ENCODE measurements around the gene RRAS2. TPM values are rescaled to one million over a fixed set of nuclear protein-coding genes. Genes with fewer than 3 reads are reported as not detected.

RRAS2 gene
- total RNA-seq, 1 experiment from 2014 or later = 158 TPM

- Histone ChIP-seq H3K4ac (ENCODE audit: low read depth, low read length) (no peak overlapping the region), H3K9ac (ENCODE audit: extremely low read depth, insufficient read length, low read length) (no peak overlapping the region), H4K91ac (ENCODE audit: insufficient read length, low read depth, low read length) (no peak overlapping the region), H3K23me2 (ENCODE audit: insufficient read length, low read depth, low read length, poor library complexity, severe bottlenecking) (no peaks in the 10 kb centered on the region), H2BK20ac (ENCODE audit: low read depth, low read length, poor library complexity, severe bottlenecking) (no peak overlapping the region), H4K5ac (ENCODE audit: insufficient read length, low read depth, low read length) (no peak overlapping the region), H3K14ac (ENCODE audit: insufficient read depth, low read length) (no peak overlapping the region), H2BK15ac (ENCODE audit: low read depth, low read length) (no peak overlapping the region), H2AFZ (ENCODE audit: low read length) (no peak overlapping the region), H3K79me1 (ENCODE audit: insufficient read depth, low read depth, low read length, poor library complexity, severe bottlenecking) (no peaks in the 10 kb centered on the region), H3K4me1 (ENCODE audit: insufficient read depth, low read length) (peaks cover 2% of the 10 kb centered on the region; the same call in 1 of the 2 replicates), H2BK12ac (ENCODE audit: insufficient read length, low read depth, low read length) (no peak overlapping the region), H4K8ac (replicated peaks; ENCODE audit: insufficient read length, low read depth, low read length) (no peak overlapping the region), H2BK5ac (ENCODE audit: insufficient read length, low read length) (no peak overlapping the region), H3K79me2 (ENCODE audit: insufficient read depth, low read length) (no peaks in the 10 kb centered on the region), H3K23ac (ENCODE audit: insufficient read length, low read depth, low read length) (no peak overlapping the region), H3K27ac (ENCODE audit: insufficient read length, low read depth, low read length) (no peak overlapping the region), H3K56ac (ENCODE audit: insufficient read length, low read depth, low read length) (no peak overlapping the region), H3K27me3 (ENCODE audit: insufficient read depth, low read length) (no peaks in the 10 kb centered on the region), H3K18ac (ENCODE audit: insufficient read length, low read depth, low read length) (no peak overlapping the region), H3T11ph (ENCODE audit: low read length) (no peak overlapping the region), H2BK120ac (ENCODE audit: low read depth, low read length, poor library complexity, severe bottlenecking) (no peak overlapping the region), H4K20me1 (ENCODE audit: control insufficient read depth, insufficient read depth, insufficient read length) (no peaks in the 10 kb centered on the region), H2AK5ac (ENCODE audit: insufficient read length, low read length) (no peak overlapping the region), H3K9me3 (ENCODE audit: control insufficient read depth, low read depth, low read length) (no peaks in the 10 kb centered on the region), H3K4me2 (ENCODE audit: insufficient read depth, insufficient read length, low read length) (no peak overlapping the region)
- Mint-ChIP-seq H3K4me3 (no peak overlapping the region), H3K36me3 (ENCODE audit: insufficient read depth in 1 of 3, low read depth in 3 of 3) (no peaks in the 10 kb centered on the region; a peak in 1 of 7 replicates), H3K27me3 (ENCODE audit: low read depth) (peaks cover 7% of the 10 kb centered on the region), H3K4me1 (peaks cover 30 to 33% of the 10 kb centered on the region in 2 experiments), H3K9me3 (no peaks in the 10 kb centered on the region), H3K27ac (no peak overlapping the region)
- TF ChIP-seq, protein P1, sequence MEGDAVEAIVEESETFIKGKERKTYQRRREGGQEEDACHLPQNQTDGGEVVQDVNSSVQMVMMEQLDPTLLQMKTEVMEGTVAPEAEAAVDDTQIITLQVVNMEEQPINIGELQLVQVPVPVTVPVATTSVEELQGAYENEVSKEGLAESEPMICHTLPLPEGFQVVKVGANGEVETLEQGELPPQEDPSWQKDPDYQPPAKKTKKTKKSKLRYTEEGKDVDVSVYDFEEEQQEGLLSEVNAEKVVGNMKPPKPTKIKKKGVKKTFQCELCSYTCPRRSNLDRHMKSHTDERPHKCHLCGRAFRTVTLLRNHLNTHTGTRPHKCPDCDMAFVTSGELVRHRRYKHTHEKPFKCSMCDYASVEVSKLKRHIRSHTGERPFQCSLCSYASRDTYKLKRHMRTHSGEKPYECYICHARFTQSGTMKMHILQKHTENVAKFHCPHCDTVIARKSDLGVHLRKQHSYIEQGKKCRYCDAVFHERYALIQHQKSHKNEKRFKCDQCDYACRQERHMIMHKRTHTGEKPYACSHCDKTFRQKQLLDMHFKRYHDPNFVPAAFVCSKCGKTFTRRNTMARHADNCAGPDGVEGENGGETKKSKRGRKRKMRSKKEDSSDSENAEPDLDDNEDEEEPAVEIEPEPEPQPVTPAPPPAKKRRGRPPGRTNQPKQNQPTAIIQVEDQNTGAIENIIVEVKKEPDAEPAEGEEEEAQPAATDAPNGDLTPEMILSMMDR (conservative IDR thresholded peaks at IDR 0.05) = no peak
- DNase-seq = no peak
- WGBS (ENCODE audit: extremely low coverage, insufficient read length, low lambda C conversion rate) = no CpG with 5 or more reads among the region's 6 CpGs
Measured at GRCh38 chr11:14234446-14234845, 124.5 kb downstream of the RRAS2 start.

Measured in H9 (cell line).